Pons (tissue), 1 donor: ENCODE results near the gene PARD6G.
"Not testable (repeated sequence)": the region's sequence is repeated elsewhere in the genome, so short reads cannot be mapped to it uniquely, and the experiment has no call there.

ENCODE experiments used
- DNase-seq: peaks from one replicate; pipeline ENCODE4 v3.0.0-alpha.2; 2016; ENCODE audit warnings: low spot score

PARD6G gene

GRCh38 chr18:80171054-80171872 is 76.1 kb downstream of the PARD6G start:
- peak; percentile 23 for DNase-seq

DNA sequence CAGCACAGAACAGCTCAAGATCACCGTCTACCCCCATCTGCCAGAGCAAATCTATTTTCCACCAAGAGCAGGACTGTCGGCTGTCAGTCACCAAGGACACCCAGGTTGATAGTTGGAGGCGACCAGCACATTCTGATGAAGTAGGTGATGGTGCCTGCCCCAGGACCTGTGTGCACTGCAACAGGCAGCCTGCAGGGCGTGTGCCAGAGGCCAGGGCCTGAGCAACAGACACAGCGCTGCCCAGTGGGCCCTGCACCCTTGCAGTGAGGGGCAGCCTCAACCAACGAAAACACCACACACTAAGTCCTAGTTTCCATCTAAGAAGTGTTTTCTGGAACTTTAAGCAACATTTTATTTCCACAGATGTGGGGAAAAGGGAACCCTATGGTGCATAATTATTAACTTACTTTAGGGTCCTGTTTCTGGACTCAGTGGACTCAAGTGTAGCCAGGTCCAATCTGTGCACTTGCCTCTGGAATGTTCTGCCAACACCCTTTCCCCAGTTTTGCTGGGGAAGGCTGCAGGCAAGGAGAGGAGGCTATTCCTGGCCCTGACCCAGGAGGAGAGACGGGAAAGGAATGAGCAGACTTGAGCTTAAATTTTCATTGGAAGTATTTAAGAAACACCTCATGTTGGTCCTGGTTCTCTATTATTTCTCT is 76.8 kb downstream of the PARD6G start:
- no peak for DNase-seq

GRCh38 chr18:80169607-80170006 is 77.7 kb downstream of the PARD6G start:
- no peak for DNase-seq

DNA sequence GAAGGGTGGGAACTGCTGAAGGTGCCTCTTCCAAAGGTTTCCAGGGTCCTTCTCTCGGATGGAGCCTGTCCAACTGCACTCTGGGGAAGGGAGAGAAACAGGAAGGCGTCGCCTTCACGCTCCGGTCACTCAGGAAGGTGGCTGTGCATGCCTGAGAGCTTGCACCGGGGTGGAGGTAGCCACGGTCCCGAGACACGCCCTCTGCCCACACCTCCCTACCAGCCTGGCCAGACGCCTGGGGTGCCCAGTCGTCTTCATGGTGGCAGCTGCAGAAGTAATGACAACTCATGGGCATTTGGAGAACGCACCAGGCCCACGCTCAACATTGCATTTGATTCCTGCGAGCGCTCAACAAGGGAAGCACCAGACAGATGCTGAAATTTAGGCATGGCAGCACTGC is 78.3 kb downstream of the PARD6G start:
- no peak for DNase-seq

GRCh38 chr18:80168346-80168745 is 79.0 kb downstream of the PARD6G start:
- no peak for DNase-seq

GRCh38 chr18:80167931-80168330 is 79.4 kb downstream of the PARD6G start:
- no peak for DNase-seq

DNA sequence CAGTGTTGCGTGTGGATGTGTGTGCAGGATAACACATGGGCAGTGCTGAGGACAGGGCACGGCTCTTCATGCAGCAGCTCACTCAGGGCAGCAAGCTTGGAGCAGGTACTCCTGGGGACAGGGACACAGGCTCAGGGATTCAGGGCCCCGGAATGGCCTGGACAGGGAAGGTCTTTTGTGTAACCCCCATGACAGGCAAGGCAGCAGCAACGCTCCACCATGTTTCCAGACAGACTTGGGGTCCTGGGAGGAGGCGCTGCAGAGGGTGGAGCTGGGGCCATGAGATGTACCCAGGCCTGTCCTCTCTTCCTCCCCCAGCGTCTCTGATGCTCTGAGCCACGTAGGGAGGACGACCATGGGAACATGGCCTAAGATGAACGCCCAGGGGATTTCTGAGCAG is 80.0 kb downstream of the PARD6G start:
- DNase-seq, result no peak

GRCh38 chr18:80166725-80167124 is 80.6 kb downstream of the PARD6G start:
- DNase-seq, result no peak

DNA sequence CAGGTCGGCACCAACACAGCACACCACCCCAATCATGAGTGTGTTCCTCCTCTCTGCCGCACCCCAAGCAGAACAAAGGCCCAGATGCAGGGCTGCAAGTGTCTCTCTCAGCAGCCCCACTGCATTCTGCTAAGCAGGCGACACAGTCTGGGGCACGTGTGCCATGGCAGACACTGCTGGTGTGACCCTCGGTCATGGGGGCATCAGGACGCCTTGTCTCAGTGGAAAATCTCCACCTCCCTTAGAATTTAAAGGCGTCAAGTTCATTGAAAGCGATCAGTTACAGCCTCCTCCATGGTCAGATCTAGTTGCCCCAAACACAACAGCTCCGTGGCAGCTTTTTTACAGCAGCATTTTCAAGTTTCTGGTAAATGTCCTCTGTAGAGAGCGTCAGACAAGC is 81.1 kb downstream of the PARD6G start:
- DNase-seq, result no peak

DNA sequence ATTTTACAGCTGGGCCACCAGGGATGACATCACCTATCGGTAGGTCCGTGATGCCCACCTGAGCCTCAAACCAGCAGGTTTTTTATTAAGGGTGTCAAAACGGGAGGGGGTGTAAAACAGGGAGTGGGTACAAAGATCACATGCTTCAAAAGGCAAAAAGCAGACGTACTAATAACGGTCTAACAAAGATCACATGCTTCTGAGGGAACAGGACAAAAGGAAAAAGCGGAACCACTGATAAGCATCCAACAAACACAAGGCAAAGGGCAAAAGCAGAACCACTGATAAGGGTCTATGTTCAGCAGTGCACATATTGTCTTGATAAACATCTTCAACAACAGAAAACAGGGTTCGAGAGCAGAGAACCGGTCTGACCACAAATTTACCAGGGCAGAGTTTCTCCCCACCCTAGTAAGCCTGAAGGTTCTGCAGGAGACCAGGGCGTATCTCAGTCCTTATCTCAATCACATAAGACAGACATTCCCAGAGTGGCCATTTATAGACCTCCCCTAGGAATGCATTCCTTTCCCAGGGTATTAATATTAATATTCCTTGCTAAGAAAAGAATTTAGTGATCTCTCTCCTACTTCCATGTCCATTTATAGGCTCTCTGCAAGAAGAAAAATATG is 82.5 kb downstream of the PARD6G start:
- not testable (repeated sequence) for DNase-seq

DNA sequence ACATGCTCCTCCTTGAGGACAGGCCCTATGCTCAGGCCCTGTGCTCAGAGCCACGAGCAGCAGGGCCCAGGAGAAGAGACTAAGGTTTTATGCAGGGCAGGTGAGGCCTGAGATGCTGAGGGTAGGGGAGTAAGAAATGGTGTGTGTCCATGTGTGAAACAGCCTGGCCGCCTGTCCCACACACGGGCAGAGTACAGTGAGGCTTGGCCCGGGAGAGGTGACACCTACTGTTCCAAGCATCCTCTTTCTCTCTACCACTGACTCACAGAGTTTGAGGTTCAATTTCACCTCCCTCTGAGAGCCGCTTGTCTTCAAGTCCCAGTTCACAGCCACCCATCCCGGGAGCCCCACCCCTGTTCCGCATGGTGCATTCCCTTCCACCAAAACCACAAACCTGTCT is 84.1 kb downstream of the PARD6G start:
- DNase-seq, result no peak

DNA sequence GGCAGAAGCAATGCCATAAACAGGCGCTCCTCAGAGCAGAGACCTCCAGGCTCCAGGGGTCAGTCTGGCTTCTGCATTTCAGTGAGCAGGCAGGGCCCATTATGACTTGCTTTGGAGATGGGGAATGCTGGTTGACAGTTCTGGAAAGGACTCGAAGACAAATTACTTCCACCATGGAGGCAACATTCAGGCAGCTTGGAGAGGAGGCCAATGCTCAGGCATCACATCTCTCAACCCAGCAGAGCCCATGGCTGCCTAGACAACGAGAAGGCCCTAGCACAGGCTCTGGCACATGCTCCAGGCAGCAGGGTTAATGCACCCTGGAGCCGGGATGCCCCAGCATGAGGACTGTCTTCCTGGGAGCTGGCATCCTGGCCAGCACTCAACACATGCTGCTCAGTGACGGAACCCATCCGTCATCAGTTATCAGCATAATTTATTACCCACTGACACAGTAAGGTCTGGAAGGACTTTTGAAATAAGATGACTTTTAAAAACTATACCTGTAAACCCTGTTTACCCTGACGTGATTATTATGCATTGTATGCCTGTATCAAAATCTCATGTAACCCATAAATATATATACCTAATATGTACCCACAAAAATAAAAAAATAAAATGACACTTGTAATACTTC is 85.4 kb downstream of the PARD6G start:
- no peak for DNase-seq

DNA sequence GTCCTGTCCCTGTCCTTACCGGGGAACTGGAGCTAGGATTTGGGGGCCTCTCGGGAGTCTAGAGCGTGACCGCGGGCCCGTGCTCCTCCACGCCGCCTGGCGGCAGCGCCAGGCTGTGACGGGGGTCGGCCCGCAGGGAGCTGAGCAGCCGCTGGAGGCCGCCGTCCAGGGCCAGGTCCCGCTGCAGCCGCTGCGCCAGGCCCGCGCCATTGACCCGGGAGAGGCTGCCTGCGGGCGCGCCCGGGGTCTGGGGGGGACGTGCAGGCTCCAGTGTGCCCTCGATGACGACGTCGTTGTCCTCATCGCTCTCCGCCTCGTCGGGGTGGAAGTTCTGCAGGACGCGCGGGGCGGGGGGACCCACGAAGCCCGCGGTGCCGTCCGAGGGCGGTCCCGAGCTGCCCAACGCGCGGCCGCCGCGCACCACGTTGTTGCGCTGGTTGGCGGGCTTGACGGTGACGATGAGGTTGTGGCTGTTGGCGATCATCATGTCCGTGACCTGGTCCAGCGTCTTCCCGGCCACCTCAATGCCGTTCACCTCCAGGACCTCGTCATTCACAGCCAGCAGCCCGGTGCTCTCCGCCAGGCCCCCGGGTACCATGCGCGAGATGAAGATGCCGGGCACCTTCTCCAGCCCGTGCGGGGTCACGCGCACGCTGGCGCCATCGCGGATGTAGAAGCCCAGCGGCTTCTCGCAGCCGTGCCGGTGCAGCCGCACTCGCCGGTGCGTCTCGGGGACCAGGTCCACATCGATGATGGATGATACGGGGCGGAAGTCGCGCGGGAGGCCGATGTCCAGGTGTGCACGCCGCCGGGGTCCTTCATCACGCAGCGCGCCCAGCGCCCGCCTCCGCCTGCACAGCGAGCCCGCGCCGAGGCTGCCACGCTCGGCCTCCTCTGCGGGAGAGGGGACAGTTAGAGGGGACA is 87.3 kb downstream of the PARD6G start:
- no peak for DNase-seq

DNA sequence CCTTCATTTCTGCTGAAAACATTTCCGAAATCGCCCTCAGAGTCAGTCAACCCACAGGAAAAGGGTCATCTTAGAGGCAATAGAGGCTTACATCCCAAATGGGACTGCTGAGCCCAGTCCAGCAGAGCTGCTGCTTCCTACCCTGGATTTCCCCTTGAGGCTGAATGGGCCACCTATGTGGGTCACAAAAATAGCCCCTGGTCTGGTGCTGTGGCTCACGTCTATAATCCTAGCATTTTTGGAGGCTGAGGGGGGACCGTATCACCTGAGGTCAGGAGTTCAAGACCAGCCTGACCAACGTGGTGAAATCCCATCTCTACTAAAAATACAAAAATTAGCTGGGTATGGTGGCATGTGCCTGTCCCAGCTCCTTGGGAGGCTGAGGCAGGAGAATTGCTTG is 88.9 kb downstream of the PARD6G start:
- DNase-seq, result no peak

DNA sequence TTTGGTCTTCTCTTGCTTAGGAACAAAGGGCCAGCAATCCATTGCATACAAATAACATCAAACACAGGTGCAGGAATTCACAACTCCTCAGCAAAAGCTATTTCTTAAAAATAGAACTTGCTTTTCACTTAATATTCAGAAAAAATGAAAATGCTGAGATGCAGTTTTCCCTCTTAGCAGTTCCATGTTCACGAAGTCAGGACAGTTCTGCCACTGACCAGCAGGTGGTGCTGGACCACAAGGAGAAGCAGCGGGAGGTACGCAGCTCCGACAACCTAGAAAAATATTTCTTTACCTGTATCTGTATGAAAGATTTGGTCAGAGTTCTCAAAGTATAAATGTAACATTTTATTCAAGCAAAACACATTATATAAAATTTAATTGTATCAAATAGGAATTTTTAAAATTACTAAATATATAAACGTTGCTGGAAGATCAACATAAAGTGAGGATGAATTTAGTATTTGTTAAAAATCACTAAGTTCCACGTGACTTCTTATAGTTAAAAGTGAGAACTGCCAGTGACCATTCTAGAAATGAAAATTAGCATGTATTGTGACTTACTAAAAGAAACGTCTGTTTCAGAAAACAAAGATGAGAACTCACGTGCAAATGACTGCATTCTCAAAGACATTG is 89.5 kb downstream of the PARD6G start:
- peak; percentile 83 for DNase-seq

GRCh38 chr18:80154293-80154692 is 93.0 kb downstream of the PARD6G start:
- no peak for DNase-seq

DNA sequence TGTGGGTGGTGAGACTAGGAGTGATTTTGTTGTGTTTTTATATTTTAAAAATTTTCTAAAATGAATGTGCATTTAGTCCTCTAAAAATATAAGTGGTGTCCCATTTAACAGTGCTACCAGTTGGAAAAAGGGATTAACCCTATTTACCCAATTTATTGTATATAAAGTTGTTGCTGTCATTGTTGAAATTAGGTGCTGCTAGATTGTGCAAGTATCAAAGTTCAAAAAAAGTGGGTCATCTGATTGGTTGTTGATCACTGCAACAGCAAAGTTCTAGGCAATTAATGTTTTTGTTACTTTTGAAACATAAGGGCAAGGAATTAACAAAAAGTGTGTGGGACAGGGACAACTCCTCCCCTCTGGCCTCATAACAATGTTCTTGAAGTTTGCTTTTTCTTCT is 97.6 kb downstream of the PARD6G start:
- no peak for DNase-seq

GRCh38 chr18:80148326-80149199 is 98.8 kb downstream of the PARD6G start:
- DNase-seq, result no peak

- peak; percentile 89 for DNase-seq
These were observed 99.6 kb downstream of the PARD6G start for GRCh38 chr18:80147418-80148325.
